Endothelial cell of umbilical vein (primary cell): ENCODE measurements around the gene ANKRD34A. TPM values are rescaled to one million over a fixed set of nuclear protein-coding genes. Genes with fewer than 3 reads are reported as not detected.

Experiments
- BruUV-seq: library from RNA; stranded (reverse); fragments of 400-500 nt; replicated peaks from 2 replicates; lab custom pipeline; 2021; lab: Mats Ljungman, UMichigan
- CTCF ChIA-PET: fragments of 300-600, 350-600 bp; sonication (Branson Sonifier 250); formaldehyde crosslinking; loops from one replicate; lab custom pipeline; 2021; ENCODE audit warnings: antibody characterized with exemption, inconsistent platforms; lab: Charles Lee
- POLR2A ChIA-PET: fragments of 300-600, 350-600 bp; sonication (Branson Sonifier 250); formaldehyde crosslinking; loops from one replicate; lab custom pipeline; 2021; ENCODE audit warnings: antibody characterized with exemption, inconsistent platforms; lab: Charles Lee
- DNase-seq: peaks from one replicate; pipeline ENCODE4 v3.0.0-alpha.2; 2011; ENCODE audit warnings: low read depth, low spot score
- FAIRE-seq: peaks from 2 replicates; lab custom pipeline; 2011; peaks lifted over from hg19 to GRCh38; lab: Jason Lieb, UNC
- H2AFZ ChIP-seq: 2 replicates; pipeline ENCODE4 v1.6.0; 2012; ENCODE audit warnings: low read depth, low read length, control low read depth, inconsistent platforms
- H3K27ac ChIP-seq: 2 replicates; pipeline ENCODE4 v1.5.1; 2011; ENCODE audit warnings: low read depth, mild to moderate bottlenecking, control low read depth, low read length, moderate library complexity; ENCODE audit not compliant: insufficient read depth
- H3K27me3 ChIP-seq, 2 experiments: 2 replicates each; pipeline versions ENCODE4 v1.6.0 to v1.6.1; 2011; ENCODE audit warnings: low read length in 2 of 2, mixed read lengths in 1 of 2; ENCODE audit not compliant: control insufficient read depth in 2 of 2, insufficient read depth in 2 of 2
- H3K36me3 ChIP-seq, 2 experiments: 2 replicates in 1 of 2; 3 replicates in 1 of 2; pipeline ENCODE4 v1.5.1; 2011; ENCODE audit warnings: low read length in 2 of 2, mild to moderate bottlenecking in 1 of 2, moderate library complexity in 1 of 2; ENCODE audit not compliant: control insufficient read depth in 2 of 2, insufficient read depth in 2 of 2; ENCODE audit errors: extremely low read depth in 1 of 2
- H3K4me1 ChIP-seq: 3 replicates; pipeline ENCODE4 v1.5.1; 2011; ENCODE audit warnings: mild to moderate bottlenecking, low read length; ENCODE audit not compliant: control insufficient read depth, insufficient read depth; ENCODE audit errors: extremely low read depth
- H3K4me2 ChIP-seq: 2 replicates; pipeline ENCODE4 v1.6.1; 2011; ENCODE audit warnings: low read length, control low read depth, mixed read lengths; ENCODE audit not compliant: insufficient read depth
- H3K4me3 ChIP-seq, 3 experiments: fragments of 200-600 bp in 1 of 3; sonication (generic), shearing (Covaris generic) in 1 of 3; replicated peaks in 1 of 3; 2 replicates each; pipeline ENCODE4 v1.5.1; 2011 to 2016; ENCODE audit warnings: control low read depth in 3 of 3, low read length in 3 of 3, mild to moderate bottlenecking in 2 of 3, inconsistent platforms in 1 of 3, low read depth in 1 of 3, moderate library complexity in 1 of 3; ENCODE audit not compliant: insufficient read depth in 1 of 3
- H3K79me2 ChIP-seq: 2 replicates; pipeline ENCODE4 v1.6.0; 2012; ENCODE audit warnings: low read length, inconsistent platforms; ENCODE audit not compliant: control insufficient read depth, insufficient read depth
- H3K9ac ChIP-seq: replicated peaks from 2 replicates; pipeline ENCODE3; 2011; ENCODE audit warnings: low read length, control low read depth; ENCODE audit not compliant: insufficient read depth; ENCODE audit errors: extremely low read depth
- H3K9me1 ChIP-seq: replicated peaks from 3 replicates; pipeline ENCODE4 v1.6.0; 2011; ENCODE audit warnings: mild to moderate bottlenecking, low read length; ENCODE audit not compliant: control insufficient read depth, insufficient read depth; ENCODE audit errors: extremely low read depth
- H3K9me3 ChIP-seq: replicated peaks from 2 replicates; pipeline ENCODE4 v1.5.1; 2012; ENCODE audit warnings: low read length, inconsistent platforms; ENCODE audit not compliant: control insufficient read depth, insufficient read depth
- H4K20me1 ChIP-seq: replicated peaks from 2 replicates; pipeline ENCODE3; 2011; ENCODE audit warnings: mild to moderate bottlenecking, low read length; ENCODE audit not compliant: control insufficient read depth, insufficient read depth; ENCODE audit errors: extremely low read depth
- CTCF ChIP-seq, 2 donors: IDR thresholded peaks; 1 replicate in 1 of 2; 2 replicates in 1 of 2; pipeline ENCODE4 v1.5.1; 2011; ENCODE audit warnings: low read length in 2 of 2, mild to moderate bottlenecking in 2 of 2, moderate library complexity in 2 of 2, control low read depth in 1 of 2, inconsistent platforms in 1 of 2, low read depth in 1 of 2; ENCODE audit not compliant: insufficient read depth in 1 of 2; ENCODE audit errors: extremely low read depth in 1 of 2
- EZH2 ChIP-seq: IDR thresholded peaks from 2 replicates; pipeline ENCODE4 v1.6.1; 2012; ENCODE audit warnings: borderline replicate concordance, low read depth, mild to moderate bottlenecking, moderate library complexity, low read length, inconsistent platforms; ENCODE audit not compliant: severe bottlenecking
- FOS ChIP-seq: IDR thresholded peaks from 2 replicates; pipeline ENCODE4 v1.6.1; 2011; ENCODE audit warnings: mild to moderate bottlenecking, low read length, moderate library complexity, borderline replicate concordance; ENCODE audit not compliant: insufficient read depth
- GATA2 ChIP-seq: IDR thresholded peaks from 2 replicates; pipeline ENCODE4 v1.7.0; 2011; ENCODE audit warnings: low read depth, mild to moderate bottlenecking, moderate library complexity, mixed read lengths, low read length; ENCODE audit not compliant: insufficient read length, insufficient read depth
- JUN ChIP-seq: IDR thresholded peaks from 2 replicates; pipeline ENCODE4 v1.6.1; 2011; ENCODE audit warnings: borderline replicate concordance, low read depth; ENCODE audit not compliant: insufficient read length, insufficient read depth
- MAX ChIP-seq: IDR thresholded peaks from 2 replicates; pipeline ENCODE4 v1.6.1; 2011; ENCODE audit not compliant: insufficient read depth, insufficient read length
- MYC ChIP-seq: IDR thresholded peaks from one replicate; pipeline ENCODE4 v1.6.1; 2011; ENCODE audit warnings: mild to moderate bottlenecking, low read depth, low read length
- POLR2A ChIP-seq: IDR thresholded peaks from 2 replicates; pipeline ENCODE4 v1.6.1; 2012; ENCODE audit warnings: low read depth, mild to moderate bottlenecking, control low read depth, low read length
- POLR2AphosphoS5 ChIP-seq: IDR thresholded peaks from 2 replicates; pipeline ENCODE4 v1.6.1; 2012; ENCODE audit warnings: low read depth, mild to moderate bottlenecking, control low read depth, low read length, moderate library complexity; ENCODE audit not compliant: insufficient read depth
- dilution Hi-C: fragments of 300-500 bp; cut with MboI; formaldehyde crosslinking; loops from one replicate; pipeline ENCODE4 v1.15.0; 2019; ENCODE audit warnings: low sequenced_read_pairs; ENCODE audit not compliant: extremely low pct_ligation_motif_present
- intact Hi-C: fragments of 100-400 bp; cut with micrococcal nuclease; formaldehyde crosslinking; loops from one replicate; pipeline ENCODE4 v1.10.0; 2022
- polyA plus RNA-seq, 4 experiments: library from polyadenylated mRNA; depleted of rRNA in 3 of 4; stranded (reverse) in 3 of 4; unstranded in 1 of 4; fragments of >200 nt; gene quantifications; 2 replicates each; pipeline versions ENCODE4 v1.2.1 to v1.2.3, GENCODE V29; 2011 to 2012; ENCODE audit warnings: missing spikeins in 1 of 4
- total RNA-seq: library from RNA; stranded (reverse); gene quantifications from 2 replicates; pipeline ENCODE4 v1.2.3, GENCODE V29; 2021

Gene ANKRD34A
- total and polyA plus RNA-seq, 2 donors (not counting 3 experiments of a cell fraction or from before 2014, with no cell fraction given) = 0.24 to 0.43 TPM

DNA sequence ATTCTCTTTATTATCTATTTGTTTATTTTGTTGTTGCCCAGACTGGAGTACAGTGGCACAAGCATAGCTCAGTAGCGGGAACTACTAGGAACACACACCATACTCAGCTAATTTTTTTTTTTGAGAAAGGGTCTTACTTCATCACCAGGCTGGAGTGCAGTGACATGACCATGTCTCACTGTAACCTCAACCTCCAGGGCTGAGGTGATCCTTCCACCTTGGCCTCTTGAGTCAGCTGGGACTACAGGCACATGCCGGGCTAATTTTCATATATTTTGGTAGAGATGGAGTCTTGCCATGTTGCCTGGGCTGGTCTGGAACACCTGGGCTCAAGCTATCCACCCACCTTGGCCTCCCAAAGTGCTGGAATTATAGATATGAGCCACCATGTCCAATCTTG is 37.3 kb upstream of the ANKRD34A start:
- H2AFZ ChIP-seq = no peak overlapping the region
- no peaks in the 10 kb centered on the region for H3K9me3 ChIP-seq
- DNase-seq (no peak), FAIRE-seq (no peak)
- H3K36me3 ChIP-seq = no peaks in the 10 kb centered on the region
- CTCF ChIA-PET = interaction anchor here (12.6 kb wide), 1 partner anchor 17 kb away, joined by 496 read pairs; no protein-coding TSS in a partner anchor
- intact Hi-C loops (no loop called here), dilution Hi-C loops (no loop called here)
- no peak overlapping the region for H3K4me2 ChIP-seq
- no peak overlapping the region for H3K9ac ChIP-seq
- H3K79me2 ChIP-seq = no peaks in the 10 kb centered on the region
- H4K20me1 ChIP-seq = no peaks in the 10 kb centered on the region
- H3K27me3 ChIP-seq = no peaks in the 10 kb centered on the region
- peaks cover 14% of the 10 kb centered on the region for H3K4me1 ChIP-seq
- H3K27ac ChIP-seq = no peak overlapping the region
- H3K4me3 ChIP-seq = no peak overlapping the region
- POLR2A ChIA-PET = interaction anchor here (1.2 kb wide), 1 partner anchor 83 kb away, joined by 4 read pairs; the partner anchor contains the start of gene PEX11B
- BruUV-seq = no TSS peak
- H3K9me1 ChIP-seq = no peaks in the 10 kb centered on the region
- TF ChIP-seq CTCF (IDR thresholded peaks at IDR 0.05; ENCODE audit: extremely low read depth in 1 of 2, insufficient read depth in 1 of 2, low read depth in 1 of 2, low read length in 2 of 2) (no peak), JUN (no peak), EZH2 (no peak), GATA2 (no peak), FOS (no peak), MYC (no peak), MAX (no peak), POLR2AphosphoS5 (no peak), POLR2A (no peak)
